ENCODE results near the gene MYCL.

DNA sequence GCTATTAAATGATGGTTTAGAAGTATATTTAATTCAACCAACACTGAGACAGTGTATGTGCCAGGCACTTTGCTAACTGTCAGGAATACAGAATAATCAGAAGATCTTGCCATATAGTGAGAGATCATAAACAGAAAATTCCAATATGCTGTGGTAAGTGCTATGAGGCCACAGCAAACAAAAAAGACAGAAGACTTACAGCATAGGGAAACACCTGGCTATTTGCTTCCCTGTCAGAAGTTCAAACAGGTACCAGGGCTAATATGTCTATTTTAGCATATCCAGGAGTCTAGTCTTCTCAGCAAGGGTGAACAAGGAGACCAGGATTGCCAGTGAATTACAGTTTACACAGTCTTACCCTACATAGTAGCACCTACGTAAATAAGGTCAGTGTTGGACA lies 48.8 kb downstream of the MYCL start:
- TF ChIP-seq, protein P1, sequence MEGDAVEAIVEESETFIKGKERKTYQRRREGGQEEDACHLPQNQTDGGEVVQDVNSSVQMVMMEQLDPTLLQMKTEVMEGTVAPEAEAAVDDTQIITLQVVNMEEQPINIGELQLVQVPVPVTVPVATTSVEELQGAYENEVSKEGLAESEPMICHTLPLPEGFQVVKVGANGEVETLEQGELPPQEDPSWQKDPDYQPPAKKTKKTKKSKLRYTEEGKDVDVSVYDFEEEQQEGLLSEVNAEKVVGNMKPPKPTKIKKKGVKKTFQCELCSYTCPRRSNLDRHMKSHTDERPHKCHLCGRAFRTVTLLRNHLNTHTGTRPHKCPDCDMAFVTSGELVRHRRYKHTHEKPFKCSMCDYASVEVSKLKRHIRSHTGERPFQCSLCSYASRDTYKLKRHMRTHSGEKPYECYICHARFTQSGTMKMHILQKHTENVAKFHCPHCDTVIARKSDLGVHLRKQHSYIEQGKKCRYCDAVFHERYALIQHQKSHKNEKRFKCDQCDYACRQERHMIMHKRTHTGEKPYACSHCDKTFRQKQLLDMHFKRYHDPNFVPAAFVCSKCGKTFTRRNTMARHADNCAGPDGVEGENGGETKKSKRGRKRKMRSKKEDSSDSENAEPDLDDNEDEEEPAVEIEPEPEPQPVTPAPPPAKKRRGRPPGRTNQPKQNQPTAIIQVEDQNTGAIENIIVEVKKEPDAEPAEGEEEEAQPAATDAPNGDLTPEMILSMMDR (IDR thresholded peaks at IDR 0.05; ENCODE audit: insufficient read depth, low read depth, low read length): no peak
- TF ChIP-seq EZH2 (IDR thresholded peaks at IDR 0.05; ENCODE audit: insufficient read depth, low read length): no peak
